Panc1 (cell line): ENCODE measurements around the gene ADSL. TPM values are rescaled to one million over a fixed set of nuclear protein-coding genes. Genes with fewer than 3 reads are reported as not detected.
A peak's percentile ranks its signal among the peaks of the same experiment; 100 is the strongest.

Source experiments
- ATAC-seq: fragments of 200-7000 bp; cut with Tn5 transposase; 2 replicates; pipeline ENCODE4 v1.9.1; 2020; ENCODE audit warnings: mild to moderate bottlenecking, moderate library complexity
- BruUV-seq: library from RNA; stranded (reverse); fragments of 400-500 nt; replicated peaks from 2 replicates; lab custom pipeline; 2021; lab: Mats Ljungman, UMichigan
- CTCF ChIA-PET: fragments of 300-600 bp; sonication (Branson Sonifier 250); formaldehyde crosslinking; loops from one replicate; lab custom pipeline; 2022; ENCODE audit warnings: antibody characterized with exemption; lab: Charles Lee
- POLR2A ChIA-PET: fragments of 300-600 bp; sonication (Branson Sonifier 250); formaldehyde crosslinking; loops from one replicate; lab custom pipeline; 2022; ENCODE audit warnings: antibody characterized with exemption; lab: Charles Lee
- DNase-seq: peaks from one replicate; pipeline ENCODE4 v3.0.0-alpha.2; 2010; ENCODE audit warnings: low read depth, low spot score
- H3K27ac ChIP-seq: 2 replicates; pipeline ENCODE4 v1.5.1; 2011; ENCODE audit warnings: mild to moderate bottlenecking, low read length, inconsistent platforms
- H3K27me3 ChIP-seq: fragments of 200-500 bp; sonication (Bioruptor generic); 2 replicates; pipeline ENCODE4 v1.6.0; 2014; ENCODE audit warnings: low read length, inconsistent platforms; ENCODE audit not compliant: control insufficient read depth, insufficient read depth
- H3K36me3 ChIP-seq: fragments of 200-500 bp; sonication (Bioruptor generic); 2 replicates; pipeline ENCODE4 v1.5.1; 2014; ENCODE audit warnings: inconsistent platforms, mild to moderate bottlenecking, low read length, moderate library complexity; ENCODE audit not compliant: control insufficient read depth, insufficient read depth
- H3K4me1 ChIP-seq: 2 replicates; pipeline ENCODE4 v1.5.1; 2011; ENCODE audit warnings: inconsistent platforms, mild to moderate bottlenecking, low read length, moderate library complexity; ENCODE audit not compliant: control insufficient read depth, insufficient read depth
- H3K4me3 ChIP-seq, 2 experiments: 2 replicates each; pipeline ENCODE4 v1.5.1; 2011 to 2012; ENCODE audit warnings: low read depth in 2 of 2, low read length in 2 of 2, mild to moderate bottlenecking in 2 of 2, inconsistent platforms in 1 of 2, moderate library complexity in 1 of 2
- H3K9me3 ChIP-seq: fragments of 200-500 bp; sonication (Bioruptor generic); 2 replicates; pipeline ENCODE4 v1.5.1; 2014; ENCODE audit warnings: low read depth, mild to moderate bottlenecking, inconsistent platforms, low read length, moderate library complexity; ENCODE audit not compliant: control insufficient read depth, insufficient read depth
- POLR2AphosphoS5 ChIP-seq: IDR thresholded peaks from 2 replicates; pipeline ENCODE4 v1.6.1; 2012; ENCODE audit warnings: mild to moderate bottlenecking, low read depth, low read length, moderate library complexity
- SIN3A ChIP-seq: IDR thresholded peaks from 2 replicates; pipeline ENCODE4 v1.6.1; 2012; ENCODE audit warnings: low read depth, mild to moderate bottlenecking, low read length, moderate library complexity, borderline replicate concordance; ENCODE audit not compliant: insufficient read depth
- TCF7L2 ChIP-seq: IDR thresholded peaks from 2 replicates; pipeline ENCODE4 v1.6.1; 2011; ENCODE audit warnings: mild to moderate bottlenecking, low read depth, low read length, inconsistent platforms
- in situ Hi-C: cut with HindIII; loops from 2 replicates; pipeline ENCODE4 v1.10.0; 2016; ENCODE audit warnings: low sequenced_read_pairs, low pct_unique_long_range_greater_than_20kb
- intact Hi-C: fragments of 100-400 bp; cut with micrococcal nuclease; formaldehyde crosslinking; loops from one replicate; pipeline ENCODE4 v1.10.0; 2022; ENCODE audit not compliant: unreplicated experiment
- total RNA-seq: library from RNA; stranded (reverse); gene quantifications from one replicate; pipeline ENCODE4 v1.2.1, GENCODE V29; 2021; ENCODE audit not compliant: unreplicated experiment
- TF ChIP-seq, protein P1 (sequence below): fragments of 450-650 bp; IDR thresholded peaks from 2 replicates; pipeline ENCODE4 v1.5.1; 2017; ENCODE audit warnings: mild to moderate bottlenecking
- TF ChIP-seq, protein P2 (sequence below), 2 experiments: IDR thresholded peaks; 2 replicates each; pipeline ENCODE4 v1.6.1; 2011 to 2012; ENCODE audit warnings: low read depth in 2 of 2, control low read depth in 1 of 2, low read length in 1 of 2, mild to moderate bottlenecking in 1 of 2, moderate library complexity in 1 of 2; ENCODE audit not compliant: insufficient read depth in 1 of 2

ADSL gene
- total RNA-seq, 1 experiment from 2014 or later, result 107 TPM

DNA sequence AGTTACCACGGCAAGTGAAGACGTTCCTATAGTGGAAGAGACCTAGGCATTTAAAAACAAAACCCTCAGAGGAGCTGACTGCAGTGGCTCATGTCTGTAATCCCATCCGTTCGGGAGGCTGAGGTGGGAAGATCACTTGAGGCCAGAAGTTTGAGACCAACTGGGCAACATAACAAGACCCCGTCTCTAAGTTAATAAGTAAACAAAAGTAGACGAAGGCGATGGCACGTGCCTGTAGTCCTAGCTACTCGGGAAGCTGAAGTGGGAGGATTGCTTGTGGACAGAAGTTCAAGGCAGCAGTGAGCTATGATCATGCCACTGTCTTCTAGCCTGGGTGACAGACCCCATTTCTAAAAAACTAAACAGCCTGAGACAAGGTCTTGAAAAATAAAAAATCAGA is 3.8 kb upstream of the ADSL start:
- no TSS peak for BruUV-seq
- ChIA-PET POLR2A (no interaction called here), CTCF (no interaction called here)
- Histone ChIP-seq H3K27me3 (no peaks in the 10 kb centered on the region), H3K4me3 (no peak overlapping the region), H3K36me3 (peaks cover 1% of the 10 kb centered on the region), H3K9me3 (no peaks in the 10 kb centered on the region), H3K4me1 (peaks cover under 1% of the 10 kb centered on the region; the same call in 1 of the 2 replicates), H3K27ac (no peak overlapping the region)
- TF ChIP-seq, protein P1, sequence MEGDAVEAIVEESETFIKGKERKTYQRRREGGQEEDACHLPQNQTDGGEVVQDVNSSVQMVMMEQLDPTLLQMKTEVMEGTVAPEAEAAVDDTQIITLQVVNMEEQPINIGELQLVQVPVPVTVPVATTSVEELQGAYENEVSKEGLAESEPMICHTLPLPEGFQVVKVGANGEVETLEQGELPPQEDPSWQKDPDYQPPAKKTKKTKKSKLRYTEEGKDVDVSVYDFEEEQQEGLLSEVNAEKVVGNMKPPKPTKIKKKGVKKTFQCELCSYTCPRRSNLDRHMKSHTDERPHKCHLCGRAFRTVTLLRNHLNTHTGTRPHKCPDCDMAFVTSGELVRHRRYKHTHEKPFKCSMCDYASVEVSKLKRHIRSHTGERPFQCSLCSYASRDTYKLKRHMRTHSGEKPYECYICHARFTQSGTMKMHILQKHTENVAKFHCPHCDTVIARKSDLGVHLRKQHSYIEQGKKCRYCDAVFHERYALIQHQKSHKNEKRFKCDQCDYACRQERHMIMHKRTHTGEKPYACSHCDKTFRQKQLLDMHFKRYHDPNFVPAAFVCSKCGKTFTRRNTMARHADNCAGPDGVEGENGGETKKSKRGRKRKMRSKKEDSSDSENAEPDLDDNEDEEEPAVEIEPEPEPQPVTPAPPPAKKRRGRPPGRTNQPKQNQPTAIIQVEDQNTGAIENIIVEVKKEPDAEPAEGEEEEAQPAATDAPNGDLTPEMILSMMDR, result no peak
- ATAC-seq (no peak), DNase-seq (no peak)
- intact Hi-C loops, result no loop called here
- in situ Hi-C loops, result no loop called here

GRCh38 chr22:40345271-40345670 is 1.0 kb upstream of the ADSL start:
- ATAC-seq (no peak), DNase-seq (no peak)
- Histone ChIP-seq H3K4me3 (peak overlapping the region; percentile 85 to 96), H3K4me1 (peaks cover 8% of the 10 kb centered on the region), H3K9me3 (no peaks in the 10 kb centered on the region), H3K36me3 (peaks cover 8% of the 10 kb centered on the region), H3K27me3 (no peaks in the 10 kb centered on the region), H3K27ac (peak overlapping the region; percentile 96)
- no TSS peak for BruUV-seq
- intact Hi-C loops, result loop anchor here (5.0 kb wide), 1 partner anchor 303 kb away; no protein-coding TSS in a partner anchor
- TF ChIP-seq, protein P1, result no peak
- no peak for TF ChIP-seq POLR2AphosphoS5
- TF ChIP-seq, protein P2, sequence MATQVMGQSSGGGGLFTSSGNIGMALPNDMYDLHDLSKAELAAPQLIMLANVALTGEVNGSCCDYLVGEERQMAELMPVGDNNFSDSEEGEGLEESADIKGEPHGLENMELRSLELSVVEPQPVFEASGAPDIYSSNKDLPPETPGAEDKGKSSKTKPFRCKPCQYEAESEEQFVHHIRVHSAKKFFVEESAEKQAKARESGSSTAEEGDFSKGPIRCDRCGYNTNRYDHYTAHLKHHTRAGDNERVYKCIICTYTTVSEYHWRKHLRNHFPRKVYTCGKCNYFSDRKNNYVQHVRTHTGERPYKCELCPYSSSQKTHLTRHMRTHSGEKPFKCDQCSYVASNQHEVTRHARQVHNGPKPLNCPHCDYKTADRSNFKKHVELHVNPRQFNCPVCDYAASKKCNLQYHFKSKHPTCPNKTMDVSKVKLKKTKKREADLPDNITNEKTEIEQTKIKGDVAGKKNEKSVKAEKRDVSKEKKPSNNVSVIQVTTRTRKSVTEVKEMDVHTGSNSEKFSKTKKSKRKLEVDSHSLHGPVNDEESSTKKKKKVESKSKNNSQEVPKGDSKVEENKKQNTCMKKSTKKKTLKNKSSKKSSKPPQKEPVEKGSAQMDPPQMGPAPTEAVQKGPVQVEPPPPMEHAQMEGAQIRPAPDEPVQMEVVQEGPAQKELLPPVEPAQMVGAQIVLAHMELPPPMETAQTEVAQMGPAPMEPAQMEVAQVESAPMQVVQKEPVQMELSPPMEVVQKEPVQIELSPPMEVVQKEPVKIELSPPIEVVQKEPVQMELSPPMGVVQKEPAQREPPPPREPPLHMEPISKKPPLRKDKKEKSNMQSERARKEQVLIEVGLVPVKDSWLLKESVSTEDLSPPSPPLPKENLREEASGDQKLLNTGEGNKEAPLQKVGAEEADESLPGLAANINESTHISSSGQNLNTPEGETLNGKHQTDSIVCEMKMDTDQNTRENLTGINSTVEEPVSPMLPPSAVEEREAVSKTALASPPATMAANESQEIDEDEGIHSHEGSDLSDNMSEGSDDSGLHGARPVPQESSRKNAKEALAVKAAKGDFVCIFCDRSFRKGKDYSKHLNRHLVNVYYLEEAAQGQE (IDR thresholded peaks at IDR 0.05; ENCODE audit: insufficient read depth in 1 of 2, low read depth in 2 of 2, low read length in 1 of 2), result no peak
- no peak for TF ChIP-seq SIN3A
- TF ChIP-seq TCF7L2, result no peak
- in situ Hi-C loops, result no loop called here
- CTCF ChIA-PET, result no interaction called here
- POLR2A ChIA-PET, result interaction anchor here (0.7 kb wide), 1 partner anchor 15 kb away, joined by 15 read pairs; no protein-coding TSS in a partner anchor
